Parathyroid adenoma (tissue), 2 donors: ENCODE data around the gene PLCL1.

Experiments used
- H2AFZ ChIP-seq: fragments of 300-600 bp; sonication (generic); one replicate; pipeline ENCODE4 v1.7.0; 2017; ENCODE audit warnings: antibody characterized with exemption, mild to moderate bottlenecking
- H3K27ac ChIP-seq: fragments of 300-600 bp; sonication (generic); one replicate; pipeline ENCODE4 v1.7.0; 2017
- H3K27me3 ChIP-seq: fragments of 300-600 bp; sonication (generic); one replicate; pipeline ENCODE4 v1.7.0; 2017; ENCODE audit warnings: low read length; ENCODE audit not compliant: control insufficient read depth, insufficient read depth
- H3K36me3 ChIP-seq: fragments of 300-600 bp; sonication (generic); one replicate; pipeline ENCODE4 v1.7.0; 2017; ENCODE audit warnings: low read length; ENCODE audit not compliant: control insufficient read depth, insufficient read depth
- H3K4me1 ChIP-seq: fragments of 300-600 bp; sonication (generic); one replicate; pipeline ENCODE4 v1.7.0; 2017; ENCODE audit warnings: control low read depth
- H3K4me2 ChIP-seq: fragments of 300-600 bp; sonication (generic); one replicate; pipeline ENCODE4 v1.7.0; 2017; ENCODE audit warnings: low read length
- H3K4me3 ChIP-seq: fragments of 300-600 bp; sonication (generic); one replicate; pipeline ENCODE4 v1.7.0; 2017; ENCODE audit warnings: low read depth, low read length
- H3K79me2 ChIP-seq: fragments of 300-600 bp; sonication (generic); one replicate; pipeline ENCODE4 v1.7.0; 2017; ENCODE audit warnings: control low read depth
- H3K9ac ChIP-seq: fragments of 300-600 bp; sonication (generic); one replicate; pipeline ENCODE4 v1.7.0; 2017; ENCODE audit warnings: mild to moderate bottlenecking
- H3K9me3 ChIP-seq: fragments of 300-600 bp; sonication (generic); one replicate; pipeline ENCODE4 v1.7.0; 2017; ENCODE audit warnings: low read length; ENCODE audit not compliant: control insufficient read depth
- CTCF ChIP-seq: fragments of 300-600 bp; sonication (generic); IDR thresholded peaks from one replicate; pipeline ENCODE4 v1.7.0; 2017; ENCODE audit warnings: antibody characterized with exemption, mild to moderate bottlenecking
- donor health status: primary hyperparathyroidism.

The PLCL1 gene

GRCh38 chr2:197929886-197930227 is 125.5 kb downstream of the PLCL1 start:
- H3K27ac ChIP-seq: no peak overlapping the region
- H3K36me3 ChIP-seq: no peaks in the 10 kb centered on the region
- H3K79me2 ChIP-seq: peaks cover 23% of the 10 kb centered on the region
- H3K9me3 ChIP-seq: no peaks in the 10 kb centered on the region
- H3K9ac ChIP-seq: no peak overlapping the region
- H3K4me1 ChIP-seq: peaks cover 13% of the 10 kb centered on the region
- no peak overlapping the region for H3K4me2 ChIP-seq
- H2AFZ ChIP-seq: no peak overlapping the region
- no peak overlapping the region for H3K4me3 ChIP-seq
- no peak for TF ChIP-seq CTCF
- H3K27me3 ChIP-seq: no peaks in the 10 kb centered on the region

DNA sequence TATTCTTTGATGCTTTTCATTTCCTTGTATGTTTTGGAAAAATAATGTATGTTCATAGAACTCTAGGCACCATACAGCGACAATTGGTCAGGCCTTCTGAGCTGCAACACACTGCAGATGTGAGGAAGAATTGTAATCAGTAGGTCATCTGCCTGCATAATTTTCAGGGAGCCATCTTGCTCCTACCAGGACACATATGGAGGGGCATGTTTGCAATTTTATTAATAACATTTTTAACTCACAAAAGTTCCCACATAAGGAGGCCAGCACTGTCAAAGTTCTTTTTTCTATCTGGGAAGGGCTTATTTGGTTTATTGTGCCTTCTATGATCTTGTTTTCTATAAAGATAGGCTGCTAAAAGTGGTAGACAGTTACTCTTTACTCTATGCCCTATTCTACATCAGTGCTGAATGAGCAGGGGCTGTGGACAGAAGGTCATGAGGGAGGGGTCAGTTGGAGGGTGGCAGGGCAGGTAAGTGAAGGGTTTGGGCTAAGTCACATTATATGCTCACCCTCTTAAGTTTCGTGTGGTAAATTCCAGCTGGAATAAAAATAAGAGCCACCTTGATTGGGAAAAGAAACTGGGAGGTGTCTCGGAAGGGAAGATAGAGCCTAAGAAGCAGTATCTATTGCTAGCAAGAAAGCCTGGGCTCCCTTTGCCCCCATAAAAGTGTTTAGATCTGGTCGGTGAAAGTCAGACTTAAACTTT is 126.3 kb downstream of the PLCL1 start:
- Histone ChIP-seq H2AFZ (no peak overlapping the region), H3K4me2 (no peak overlapping the region), H3K4me3 (no peak overlapping the region), H3K9ac (no peak overlapping the region), H3K27ac (no peak overlapping the region), H3K4me1 (peaks cover 13% of the 10 kb centered on the region), H3K9me3 (no peaks in the 10 kb centered on the region), H3K27me3 (no peaks in the 10 kb centered on the region), H3K36me3 (no peaks in the 10 kb centered on the region), H3K79me2 (peaks cover 25% of the 10 kb centered on the region)
- no peak for TF ChIP-seq CTCF

- H3K27ac ChIP-seq: no peak overlapping the region
These were observed 127.4 kb downstream of the PLCL1 start for GRCh38 chr2:197931661-197932312.

DNA sequence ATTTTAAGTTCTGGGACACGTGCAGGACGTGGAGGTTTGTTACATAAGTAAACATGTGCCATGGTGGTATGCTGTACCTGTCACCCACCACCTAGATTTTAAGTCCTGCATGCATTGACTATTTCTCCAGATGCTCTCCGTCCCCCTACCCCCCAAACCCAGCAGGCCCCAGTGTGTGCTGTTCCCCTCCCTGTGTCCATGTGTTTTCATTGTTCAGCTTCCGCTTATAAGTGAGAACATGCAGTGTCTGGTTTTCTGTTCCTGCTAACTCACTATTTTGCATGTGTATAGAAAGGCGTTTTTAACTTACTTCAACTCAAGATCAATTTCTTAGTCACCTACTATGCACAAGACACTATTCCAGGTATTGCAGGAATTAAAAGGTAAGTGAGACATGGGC is 128.0 kb downstream of the PLCL1 start:
- no peaks in the 10 kb centered on the region for H3K36me3 ChIP-seq
- H3K4me1 ChIP-seq: peaks cover 10% of the 10 kb centered on the region
- H2AFZ ChIP-seq: no peak overlapping the region
- no peak overlapping the region for H3K4me3 ChIP-seq
- peak overlapping the region; percentile 32 for H3K9ac ChIP-seq
- no peak for TF ChIP-seq CTCF
- H3K27ac ChIP-seq: no peak overlapping the region
- H3K27me3 ChIP-seq: no peaks in the 10 kb centered on the region
- H3K4me2 ChIP-seq: no peak overlapping the region
- H3K9me3 ChIP-seq: no peaks in the 10 kb centered on the region
- peaks cover 19% of the 10 kb centered on the region for H3K79me2 ChIP-seq

More at GRCh38 chr2:197931661-197932312, 127.4 kb downstream of the PLCL1 start:
- no peak overlapping the region for H3K4me2 ChIP-seq
- peaks cover 13% of the 10 kb centered on the region for H3K4me1 ChIP-seq
- H3K36me3 ChIP-seq: no peaks in the 10 kb centered on the region
- no peak for TF ChIP-seq CTCF
- H3K27me3 ChIP-seq: no peaks in the 10 kb centered on the region
- H3K9me3 ChIP-seq: no peaks in the 10 kb centered on the region
- H3K9ac ChIP-seq: no peak overlapping the region
- H3K4me3 ChIP-seq: no peak overlapping the region
- H3K79me2 ChIP-seq: peaks cover 21% of the 10 kb centered on the region
- H2AFZ ChIP-seq: no peak overlapping the region
